Effector memory CD8-positive, alpha-beta T cell (primary cell): ENCODE results near the gene PSRC1.
"Not testable (repeated sequence)": the region's sequence is repeated elsewhere in the genome, so short reads cannot be mapped to it uniquely, and the experiment has no call there.

Source experiments
- ATAC-seq: fragments of 150-1000 bp; cut with Tn5 transposase; replicated peaks from 2 replicates; pipeline ENCODE4 v1.10.0; 2021; ENCODE audit warnings: mild to moderate bottlenecking, moderate library complexity
- DNase-seq, 3 experiments: peaks; one replicate each; pipeline ENCODE4 v3.0.0; 2021
- H3K27ac Mint-ChIP-seq, 2 donors: one replicate each; pipeline ENCODE4 v1.8.0; 2022; ENCODE audit warnings: mild to moderate bottlenecking in 2 of 2, mixed read lengths in 2 of 2, moderate library complexity in 2 of 2
- H3K27me3 Mint-ChIP-seq, 2 donors: one replicate each; pipeline ENCODE4 v1.8.0; 2022; ENCODE audit warnings: mixed read lengths in 2 of 2
- H3K36me3 Mint-ChIP-seq: one replicate; pipeline ENCODE4 v1.8.0; 2022; ENCODE audit warnings: mild to moderate bottlenecking, moderate library complexity, mixed read lengths; ENCODE audit not compliant: insufficient read depth
- H3K4me1 Mint-ChIP-seq, 2 donors: one replicate each; pipeline ENCODE4 v1.8.0; 2022; ENCODE audit warnings: low read depth in 2 of 2, mixed read lengths in 2 of 2
- H3K4me3 Mint-ChIP-seq, 2 donors: one replicate each; pipeline ENCODE4 v1.8.0; 2022; ENCODE audit warnings: mild to moderate bottlenecking in 2 of 2, mixed read lengths in 2 of 2, moderate library complexity in 2 of 2
- H3K9me3 Mint-ChIP-seq, 2 donors: one replicate each; pipeline ENCODE4 v1.8.0; 2022; ENCODE audit warnings: mixed read lengths in 2 of 2

PSRC1 gene

GRCh38 chr1:109305991-109306390 is 23.0 kb upstream of the PSRC1 start:
- H3K36me3 Mint-ChIP-seq, H3K27ac Mint-ChIP-seq, DNase-seq, H3K4me1 Mint-ChIP-seq, H3K4me3 Mint-ChIP-seq, ATAC-seq, H3K9me3 Mint-ChIP-seq: not testable (repeated sequence)
- peaks cover 7 to 26% of the 10 kb centered on the region in 2 donors for H3K27me3 Mint-ChIP-seq

GRCh38 chr1:109304226-109304920 is 21.4 kb upstream of the PSRC1 start:
- Mint-ChIP-seq H3K27ac (no peak overlapping the region), H3K4me1 (no peaks in the 10 kb centered on the region), H3K9me3 (no peaks in the 10 kb centered on the region), H3K4me3 (no peak overlapping the region), H3K36me3 (no peaks in the 10 kb centered on the region), H3K27me3 (peaks cover 17 to 20% of the 10 kb centered on the region in 2 donors)
- DNase-seq (no peak), ATAC-seq (no peak)

- H3K4me1 Mint-ChIP-seq: no peaks in the 10 kb centered on the region
- H3K27me3 Mint-ChIP-seq: peaks cover 25 to 27% of the 10 kb centered on the region in 2 donors
- no peaks in the 10 kb centered on the region for H3K9me3 Mint-ChIP-seq
These were observed 18.9 kb upstream of the PSRC1 start for GRCh38 chr1:109301874-109302273.

GRCh38 chr1:109300650-109301151 is 17.8 kb upstream of the PSRC1 start:
- Mint-ChIP-seq H3K27ac (no peak overlapping the region), H3K9me3 (no peaks in the 10 kb centered on the region), H3K27me3 (peaks cover 25 to 35% of the 10 kb centered on the region in 2 donors), H3K4me1 (no peaks in the 10 kb centered on the region), H3K36me3 (no peaks in the 10 kb centered on the region), H3K4me3 (no peak overlapping the region)
- no peak for ATAC-seq
- DNase-seq: no peak

More at GRCh38 chr1:109301874-109302273, 18.9 kb upstream of the PSRC1 start:
- Mint-ChIP-seq H3K27ac (no peak overlapping the region), H3K36me3 (no peaks in the 10 kb centered on the region), H3K4me3 (no peak overlapping the region)
- DNase-seq (no peak), ATAC-seq (no peak)

GRCh38 chr1:109299558-109300343 is 16.8 kb upstream of the PSRC1 start:
- Mint-ChIP-seq H3K36me3 (peaks cover 3% of the 10 kb centered on the region), H3K4me3 (no peak overlapping the region), H3K27me3 (peaks cover 29 to 45% of the 10 kb centered on the region in 2 donors), H3K4me1 (no peaks in the 10 kb centered on the region), H3K27ac (no peak overlapping the region), H3K9me3 (no peaks in the 10 kb centered on the region)
- ATAC-seq: no peak
- no peak for DNase-seq

DNA sequence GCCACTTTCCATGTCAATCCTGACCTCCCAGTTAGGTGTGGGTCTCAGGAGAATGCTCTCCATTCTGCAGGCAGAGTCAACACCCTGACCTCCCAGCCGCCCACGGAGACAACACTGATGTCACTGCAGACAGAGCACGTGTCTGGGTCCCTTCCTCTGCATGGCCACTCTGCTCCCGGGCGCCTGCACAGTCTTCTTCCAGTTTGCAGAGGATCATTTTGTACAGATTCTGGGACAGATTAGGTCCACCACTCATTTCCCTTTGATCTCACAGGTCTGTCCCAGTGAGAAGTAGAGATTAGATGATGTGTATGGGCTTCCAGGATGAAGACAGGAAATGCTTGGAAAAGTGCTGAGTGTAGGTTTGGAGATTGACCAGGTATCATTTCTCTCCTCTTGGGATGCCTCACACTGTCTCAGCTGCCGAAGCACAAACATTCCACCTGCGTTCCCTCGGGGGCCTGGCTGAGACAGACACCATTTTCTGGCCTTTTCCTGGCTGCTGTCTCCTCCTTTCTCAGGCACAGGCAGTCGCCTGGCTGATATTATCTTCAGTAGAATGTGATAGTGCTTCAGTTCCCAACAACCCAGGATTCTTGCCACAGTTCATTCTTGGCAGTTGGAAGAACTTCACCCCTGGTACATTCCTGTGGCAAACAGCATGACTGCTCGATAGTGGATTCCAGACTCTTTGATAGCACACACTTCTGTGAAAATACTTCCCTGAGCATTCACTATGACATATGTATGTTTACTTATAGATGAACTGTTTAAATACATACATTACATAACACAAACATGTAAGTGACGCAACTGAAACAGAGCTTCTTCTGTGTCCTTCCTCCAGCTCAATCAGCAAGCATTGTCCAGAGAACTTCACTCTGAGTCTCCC is 16.0 kb upstream of the PSRC1 start:
- ATAC-seq: no peak
- Mint-ChIP-seq H3K4me1 (no peaks in the 10 kb centered on the region), H3K36me3 (peaks cover 3% of the 10 kb centered on the region), H3K27ac (peak overlapping the region in 1 of 2 donors; percentile 18), H3K4me3 (no peak overlapping the region), H3K9me3 (no peaks in the 10 kb centered on the region), H3K27me3 (peaks cover 33 to 52% of the 10 kb centered on the region in 2 donors)
- no peak for DNase-seq

- H3K36me3 Mint-ChIP-seq: peaks cover 3% of the 10 kb centered on the region
- no peak for DNase-seq
- H3K4me3 Mint-ChIP-seq: no peak overlapping the region
- no peak for ATAC-seq
- no peaks in the 10 kb centered on the region for H3K4me1 Mint-ChIP-seq
- H3K9me3 Mint-ChIP-seq: no peaks in the 10 kb centered on the region
- peaks cover 44 to 70% of the 10 kb centered on the region in 2 donors for H3K27me3 Mint-ChIP-seq
- no peak overlapping the region for H3K27ac Mint-ChIP-seq
These were observed 13.8 kb upstream of the PSRC1 start for GRCh38 chr1:109296782-109297181.

DNA sequence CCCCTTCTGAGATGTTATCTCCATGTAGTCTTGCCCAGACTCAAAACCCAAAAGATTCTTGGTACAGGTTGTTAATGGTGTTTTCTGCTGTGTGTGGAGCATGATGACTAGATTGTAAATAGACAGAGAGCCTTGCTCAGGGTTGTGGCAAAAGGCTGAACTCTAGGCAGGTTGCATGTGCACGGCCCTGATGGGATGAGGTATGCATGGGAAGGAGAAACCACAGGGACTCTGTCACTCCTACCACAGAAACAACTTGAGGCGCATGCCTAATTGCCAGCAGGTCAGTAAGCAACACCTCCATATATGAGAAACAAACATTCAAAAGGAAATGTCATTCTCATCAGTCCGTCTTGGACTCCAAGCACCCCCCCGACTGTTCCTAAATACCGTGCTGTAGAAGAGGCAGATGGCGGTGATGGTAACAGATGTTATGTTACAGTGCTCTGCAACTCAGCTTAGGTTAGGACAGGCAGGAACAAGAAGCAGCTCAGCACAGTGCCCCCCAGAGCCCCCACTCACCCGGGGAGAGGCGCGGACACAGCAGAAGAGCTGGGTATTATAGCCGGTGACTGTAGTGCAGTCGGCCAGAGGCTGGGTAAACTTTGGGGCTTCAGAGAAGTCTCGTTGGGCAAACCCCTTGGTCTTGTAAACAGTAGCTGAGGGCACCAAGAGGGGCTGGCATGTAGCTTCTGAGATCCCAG is 12.9 kb upstream of the PSRC1 start:
- Mint-ChIP-seq H3K36me3 (peaks cover 3% of the 10 kb centered on the region), H3K27ac (no peak overlapping the region)

GRCh38 chr1:109294481-109294880 is 11.5 kb upstream of the PSRC1 start:
- Mint-ChIP-seq H3K4me3 (no peak overlapping the region), H3K36me3 (peaks cover 3% of the 10 kb centered on the region), H3K27me3 (peaks cover 33 to 66% of the 10 kb centered on the region in 2 donors)

More for the DNA sequence above, 12.9 kb upstream of the PSRC1 start:
- H3K27me3 Mint-ChIP-seq: peaks cover 44 to 72% of the 10 kb centered on the region in 2 donors
- no peaks in the 10 kb centered on the region for H3K9me3 Mint-ChIP-seq
- H3K4me3 Mint-ChIP-seq: no peak overlapping the region
- ATAC-seq (no peak), DNase-seq (no peak)
- H3K4me1 Mint-ChIP-seq: no peaks in the 10 kb centered on the region

DNA sequence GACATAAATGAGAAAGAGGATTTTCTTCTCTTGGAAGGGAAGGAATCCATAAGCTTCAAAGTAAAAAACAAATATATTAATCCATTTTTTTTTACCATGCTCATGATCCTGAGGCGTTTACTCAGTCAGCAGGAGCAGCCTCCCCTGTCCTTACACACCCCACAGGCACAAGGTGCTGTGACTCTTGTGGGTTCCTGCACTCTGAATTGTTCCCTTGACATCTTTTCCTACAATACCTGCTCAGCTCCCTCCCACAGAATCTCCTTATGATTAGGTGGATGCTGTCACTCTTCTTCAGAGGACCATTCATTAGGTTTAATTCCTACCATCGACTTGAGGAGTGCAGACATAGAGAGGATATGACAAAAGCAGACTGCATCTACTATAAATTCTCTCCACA is 10.1 kb upstream of the PSRC1 start:
- ATAC-seq (no peak), DNase-seq (no peak)
- H3K27ac Mint-ChIP-seq: no peak overlapping the region
- H3K36me3 Mint-ChIP-seq: peaks cover 3% of the 10 kb centered on the region
- H3K4me1 Mint-ChIP-seq: no peaks in the 10 kb centered on the region
- no peak overlapping the region for H3K4me3 Mint-ChIP-seq
- H3K27me3 Mint-ChIP-seq: peaks cover 27 to 60% of the 10 kb centered on the region in 2 donors
- no peaks in the 10 kb centered on the region for H3K9me3 Mint-ChIP-seq

More at GRCh38 chr1:109294481-109294880, 11.5 kb upstream of the PSRC1 start:
- no peak for ATAC-seq
- Mint-ChIP-seq H3K4me1 (no peaks in the 10 kb centered on the region), H3K27ac (no peak overlapping the region), H3K9me3 (no peaks in the 10 kb centered on the region)
- no peak for DNase-seq

DNA sequence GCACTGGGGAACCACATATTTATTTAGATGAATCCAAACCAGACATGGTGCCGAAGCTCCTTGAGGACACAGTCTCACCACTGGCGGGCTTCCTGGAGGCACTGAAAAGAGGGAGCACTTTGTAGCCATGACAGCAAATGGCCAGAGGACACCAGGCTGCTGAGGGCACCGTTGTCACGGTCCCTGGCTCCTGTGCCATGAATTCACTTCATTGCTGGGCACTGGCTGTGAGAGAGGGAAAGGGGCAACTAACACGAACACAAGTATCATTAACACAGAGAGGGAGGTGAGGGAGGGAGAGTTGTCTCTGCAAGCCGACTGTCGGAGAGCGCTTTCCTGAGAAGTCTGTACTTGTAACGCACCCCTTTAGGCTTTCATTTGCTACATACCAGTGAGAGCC is 9.4 kb upstream of the PSRC1 start:
- H3K27ac Mint-ChIP-seq: no peak overlapping the region
- H3K36me3 Mint-ChIP-seq: peaks cover 3% of the 10 kb centered on the region
- no peak overlapping the region for H3K4me3 Mint-ChIP-seq
- ATAC-seq (no peak), DNase-seq (no peak)
- no peaks in the 10 kb centered on the region for H3K4me1 Mint-ChIP-seq
- peaks cover 27 to 59% of the 10 kb centered on the region in 2 donors for H3K27me3 Mint-ChIP-seq
- H3K9me3 Mint-ChIP-seq: no peaks in the 10 kb centered on the region

DNA sequence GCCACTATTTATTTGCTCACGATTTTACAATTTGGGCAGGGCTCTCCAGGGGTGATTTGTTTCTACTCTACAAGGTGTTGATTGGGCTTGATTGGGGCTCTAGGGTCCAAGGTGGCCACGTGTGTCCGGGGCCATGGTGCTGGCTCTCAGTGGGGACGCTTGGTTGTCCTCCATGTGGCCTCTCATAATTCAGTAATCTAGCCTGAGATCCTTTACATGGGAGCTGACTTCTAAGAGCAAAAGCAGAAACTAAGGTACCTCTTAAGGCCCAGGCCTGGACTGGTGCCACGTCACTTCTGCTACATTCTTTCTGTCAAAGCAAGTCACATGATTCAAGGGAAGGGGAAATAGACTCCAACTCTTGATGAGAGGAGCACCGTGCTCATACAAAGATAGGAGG is 8.1 kb upstream of the PSRC1 start:
- no peak for DNase-seq
- Mint-ChIP-seq H3K36me3 (peaks cover 3% of the 10 kb centered on the region), H3K9me3 (no peaks in the 10 kb centered on the region), H3K4me1 (no peaks in the 10 kb centered on the region), H3K27me3 (peaks cover 27 to 49% of the 10 kb centered on the region in 2 donors), H3K4me3 (no peak overlapping the region), H3K27ac (no peak overlapping the region)
- no peak for ATAC-seq

DNA sequence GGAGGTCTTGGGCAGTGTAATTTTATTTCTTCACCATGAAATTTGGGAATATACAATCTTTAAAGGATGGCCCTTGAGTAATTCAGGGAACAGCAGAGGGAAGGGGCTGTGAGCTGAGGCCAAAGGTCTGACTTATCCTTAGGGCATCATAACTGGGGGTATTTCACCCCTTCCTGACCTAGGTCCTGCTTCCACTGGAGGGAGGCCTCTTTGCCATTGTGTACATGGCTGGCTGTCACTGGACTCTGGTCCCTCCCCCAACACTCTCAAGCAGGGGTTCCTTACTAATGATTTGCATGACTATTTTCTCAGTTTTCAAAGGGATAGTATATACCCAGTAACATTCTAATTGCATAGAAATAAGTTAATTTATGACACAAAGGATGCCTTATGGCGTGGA is 7.2 kb upstream of the PSRC1 start:
- H3K27ac Mint-ChIP-seq: no peak overlapping the region
- ATAC-seq: no peak
- H3K9me3 Mint-ChIP-seq: no peaks in the 10 kb centered on the region
- H3K4me1 Mint-ChIP-seq: no peaks in the 10 kb centered on the region
- H3K36me3 Mint-ChIP-seq: peaks cover 2% of the 10 kb centered on the region
- peaks cover 27 to 40% of the 10 kb centered on the region in 2 donors for H3K27me3 Mint-ChIP-seq
- no peak overlapping the region for H3K4me3 Mint-ChIP-seq
- DNase-seq: no peak
